K562 (cell line): ENCODE measurements around the gene IFT52. TPM values are rescaled to one million over a fixed set of nuclear protein-coding genes. Genes with fewer than 3 reads are reported as not detected.

Source experiments
- ATF1 ChIP-seq, 2 experiments: fragments of 450-650 bp in 1 of 2; IDR thresholded peaks; 2 replicates each; pipeline ENCODE4 v1.6.1; 2016; ENCODE audit warnings: missing compliant biosample characterization in 1 of 2, missing genetic modification characterization in 1 of 2
- CEBPZ ChIP-seq: fragments of 150-350 bp; IDR thresholded peaks from 2 replicates; pipeline ENCODE4 v1.6.1; 2014; ENCODE audit warnings: low read depth, mild to moderate bottlenecking, low read length, borderline replicate concordance
- FOSL1 ChIP-seq: fragments of 200-800 bp; sonication (Bioruptor generic); conservative IDR thresholded peaks from 2 replicates; pipeline ENCODE4 v1.6.1; 2016; ENCODE audit warnings: missing genetic modification characterization, missing compliant biosample characterization
- GATA2 ChIP-seq: sonication (generic); formaldehyde crosslinking; IDR thresholded peaks from 2 replicates; pipeline ENCODE4 v1.4.0; 2020; ENCODE audit warnings: mild to moderate bottlenecking, missing genetic modification reagents
- HIVEP1 ChIP-seq: fragments of 250-450 bp; sonication (Bioruptor Pico); IDR thresholded peaks from 2 replicates; pipeline ENCODE4 v1.4.0; 2020; ENCODE audit warnings: mild to moderate bottlenecking
- HMG20A ChIP-seq: fragments of 450-650 bp; formaldehyde crosslinking; conservative IDR thresholded peaks from 2 replicates; pipeline ENCODE4 v1.4.0; 2020; ENCODE audit warnings: mild to moderate bottlenecking, mixed read lengths
- MAFF ChIP-seq: IDR thresholded peaks from 2 replicates; pipeline ENCODE4 v1.6.1; 2012; ENCODE audit warnings: low read length, improper control_type of control experiment
- MAX ChIP-seq: sonication (generic); formaldehyde crosslinking; IDR thresholded peaks from 2 replicates; pipeline ENCODE4 v1.9.0; 2022; ENCODE audit warnings: mild to moderate bottlenecking, missing genetic modification reagents
- NR0B1 ChIP-seq: fragments of 450-650 bp; IDR thresholded peaks from one replicate; pipeline ENCODE4 v1.6.1; 2018; ENCODE audit warnings: mild to moderate bottlenecking, moderate library complexity; ENCODE audit not compliant: partially characterized antibody
- PCBP1 ChIP-seq: fragments of 200-400 bp; formaldehyde crosslinking; IDR thresholded peaks from 2 replicates; pipeline ENCODE4 v1.6.1; 2018; ENCODE audit warnings: mild to moderate bottlenecking, low read depth, low read length; ENCODE audit not compliant: poor library complexity, severe bottlenecking
- RBM25 ChIP-seq: fragments of 200-400 bp; formaldehyde crosslinking; IDR thresholded peaks from 2 replicates; pipeline ENCODE4 v1.6.1; 2018; ENCODE audit warnings: low read length, low read depth, moderate library complexity; ENCODE audit not compliant: severe bottlenecking
- RNF219 ChIP-seq: fragments of 250-450 bp; sonication (Bioruptor Pico); IDR thresholded peaks from 2 replicates; pipeline ENCODE4 v1.5.0; 2022; ENCODE audit warnings: mild to moderate bottlenecking
- SNAPC5 ChIP-seq: fragments of 250-450 bp; sonication (Bioruptor Pico); IDR thresholded peaks from 2 replicates; pipeline ENCODE4 v1.8.0; 2021; ENCODE audit warnings: moderate library complexity, mild to moderate bottlenecking, inconsistent platforms
- STAT5B ChIP-seq: fragments of 250-450 bp; sonication (Bioruptor Pico); IDR thresholded peaks from 2 replicates; pipeline ENCODE4 v1.8.0; 2021; ENCODE audit warnings: mild to moderate bottlenecking, inconsistent platforms
- TBP ChIP-seq: optimal IDR thresholded peaks from 2 replicates; pipeline ENCODE3; 2011; ENCODE audit warnings: low read depth, low read length, improper control_type of control experiment
- TCF7L2 ChIP-seq: fragments of 150-350 bp; IDR thresholded peaks from 2 replicates; pipeline ENCODE4 v1.6.1; 2016; ENCODE audit warnings: low read depth, mild to moderate bottlenecking, low read length, moderate library complexity
- ZKSCAN3 ChIP-seq: fragments of 250-450 bp; sonication (Bioruptor Pico); IDR thresholded peaks from 2 replicates; pipeline ENCODE4 v1.4.0; 2020
- ZNF583 ChIP-seq: fragments of 250-450 bp; sonication (Bioruptor Pico); IDR thresholded peaks from 2 replicates; pipeline ENCODE4 v1.4.0; 2020
- ZNF75A ChIP-seq: fragments of 450-650 bp; formaldehyde crosslinking; IDR thresholded peaks from 2 replicates; pipeline ENCODE4 v1.4.0; 2020; ENCODE audit warnings: mild to moderate bottlenecking
- polyA plus RNA-seq, 8 experiments: library from polyadenylated mRNA; depleted of rRNA in 4 of 8; stranded (reverse) in 5 of 8; unstranded in 3 of 8; fragments of >200 nt; fragmentation: Nextera tagmentation in 2 of 8; fragmentation: Illumina TruSeq in 1 of 8; extraction: Ambion mirVana in 2 of 8; extraction: Trizol in 1 of 8; gene quantifications; 2 replicates each; pipeline versions ENCODE4 v1.2.1 to v1.2.3, GENCODE V29; 2011 to 2014; ENCODE audit warnings: inconsistent platforms in 1 of 8, missing spikeins in 1 of 8
- total RNA-seq, 7 experiments: library from RNA; depleted of rRNA in 6 of 7; stranded (reverse); fragments of >200 nt in 6 of 7; fragmentation: Illumina TruSeq in 2 of 7; extraction: Trizol in 2 of 7; gene quantifications; 2 replicates each; pipeline versions ENCODE4 v1.2.1 to v1.2.3, GENCODE V29; 2011 to 2021; ENCODE audit warnings: low replicate concordance in 1 of 7

The IFT52 gene
- total and polyA plus RNA-seq, 9 of the 15 experiments (the other 6 are each of a cell fraction or from before 2014, with no cell fraction given), result 11.0 to 31.4 (median 20.4) TPM

GRCh38 chr20:43590392-43591303 lies at the start of gene IFT52 (continued):
- TF ChIP-seq CEBPZ, result no peak
- no peak for TF ChIP-seq HIVEP1
- no peak for TF ChIP-seq ZNF583 (CRISPR knock-in tag)
- TF ChIP-seq RBM25, result no peak
- TF ChIP-seq MAX (CRISPR knock-in tag), result peak; percentile 54
- TF ChIP-seq RNF219 (CRISPR knock-in tag), result no peak
- no peak for TF ChIP-seq ZNF75A (CRISPR knock-in tag)
- no peak for TF ChIP-seq HMG20A (CRISPR knock-in tag)
- 0 out of 2 replicates have a peak, but pooled peaks have one; percentile 31 for TF ChIP-seq FOSL1 (tag)
- no peak for TF ChIP-seq GATA2
- TF ChIP-seq SNAPC5, result no peak
- TF ChIP-seq STAT5B, result no peak
- no peak for TF ChIP-seq NR0B1
- peak; percentile 90 for TF ChIP-seq TCF7L2
- TF ChIP-seq PCBP1, result no peak
- TF ChIP-seq ATF1 (CRISPR knock-in tag; IDR thresholded peaks at IDR 0.05), result peak; percentile 78
- peak; percentile 98 for TF ChIP-seq ATF1 (tag; IDR thresholded peaks at IDR 0.05)
- TF ChIP-seq MAFF, result peak; percentile 73
- TF ChIP-seq TBP, result peak; percentile 40
- TF ChIP-seq ZKSCAN3, result no peak
